Ovary (tissue), 3 donors: ENCODE measurements around the gene ACSS2.

Experiments used
- EP300 ChIP-seq: sonication (generic); formaldehyde crosslinking; IDR thresholded peaks from one replicate; pipeline ENCODE4 v1.6.1; 2017; ENCODE audit warnings: antibody characterized with exemption
- TF ChIP-seq, protein P1 (sequence below), 3 donors: fragments of 450-650 bp in 2 of 3; fragments of 200-600 bp in 1 of 3; IDR thresholded peaks; one replicate each; pipeline versions ENCODE4 v1.5.1 to v1.8.0; 2016 to 2022; ENCODE audit warnings: antibody characterized with exemption in 3 of 3, mild to moderate bottlenecking in 1 of 3
- donor health status: DM: no; HTN: no; CAD: no.

- no peak for TF ChIP-seq EP300
- TF ChIP-seq, protein P1, sequence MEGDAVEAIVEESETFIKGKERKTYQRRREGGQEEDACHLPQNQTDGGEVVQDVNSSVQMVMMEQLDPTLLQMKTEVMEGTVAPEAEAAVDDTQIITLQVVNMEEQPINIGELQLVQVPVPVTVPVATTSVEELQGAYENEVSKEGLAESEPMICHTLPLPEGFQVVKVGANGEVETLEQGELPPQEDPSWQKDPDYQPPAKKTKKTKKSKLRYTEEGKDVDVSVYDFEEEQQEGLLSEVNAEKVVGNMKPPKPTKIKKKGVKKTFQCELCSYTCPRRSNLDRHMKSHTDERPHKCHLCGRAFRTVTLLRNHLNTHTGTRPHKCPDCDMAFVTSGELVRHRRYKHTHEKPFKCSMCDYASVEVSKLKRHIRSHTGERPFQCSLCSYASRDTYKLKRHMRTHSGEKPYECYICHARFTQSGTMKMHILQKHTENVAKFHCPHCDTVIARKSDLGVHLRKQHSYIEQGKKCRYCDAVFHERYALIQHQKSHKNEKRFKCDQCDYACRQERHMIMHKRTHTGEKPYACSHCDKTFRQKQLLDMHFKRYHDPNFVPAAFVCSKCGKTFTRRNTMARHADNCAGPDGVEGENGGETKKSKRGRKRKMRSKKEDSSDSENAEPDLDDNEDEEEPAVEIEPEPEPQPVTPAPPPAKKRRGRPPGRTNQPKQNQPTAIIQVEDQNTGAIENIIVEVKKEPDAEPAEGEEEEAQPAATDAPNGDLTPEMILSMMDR (IDR thresholded peaks at IDR 0.05): no peak
These were observed 24.1 kb upstream of the ACSS2 start for GRCh38 chr20:34852298-34852697.
